NK-92 (cell line): ENCODE data around the gene ZNF528.

Source experiments
- DNase-seq: peaks from one replicate; lab custom pipeline; 2025; ENCODE audit not compliant: unreplicated experiment; lab: John Stamatoyannopoulos, UW

Gene ZNF528

GRCh38 chr19:52397310-52398080 is at the start of gene ZNF528:
Gene ZNF528, plus strand, starts transcription at chr19:52397849. Its CDS starts 4,165 bp downstream, at chr19:52402014.
- peak; percentile 38 for DNase-seq

- no peak for DNase-seq
Measured at GRCh38 chr19:52351512-52351911, 46.1 kb upstream of the ZNF528 start.

GRCh38 chr19:52366414-52366824 is 31.2 kb upstream of the ZNF528 start:
- DNase-seq: no peak

GRCh38 chr19:52369559-52370340 is 27.9 kb upstream of the ZNF528 start, which contains the start of gene ZNF880:
Gene ZNF880, plus strand, starts transcription at chr19:52369923. Its CDS starts 43 bp downstream, at chr19:52369966.
- DNase-seq: peak; percentile 42

GRCh38 chr19:52370341-52370710 is 27.3 kb upstream of the ZNF528 start:
- no peak for DNase-seq

- DNase-seq: no peak
Measured at GRCh38 chr19:52391135-52391534, 6.5 kb upstream of the ZNF528 start.

GRCh38 chr19:52398081-52398441 is 412 bp downstream of the ZNF528 start:
- DNase-seq: no peak

- DNase-seq: no peak
Measured at GRCh38 chr19:52410276-52410675, 12.6 kb downstream of the ZNF528 start.

- no peak for DNase-seq
Measured at GRCh38 chr19:52415711-52416110, 18.1 kb downstream of the ZNF528 start.

GRCh38 chr19:52428937-52429336 is 31.3 kb downstream of the ZNF528 start, which contains the start of gene ZNF534:
Gene ZNF534, plus strand, starts transcription at chr19:52429148. Its CDS starts 2,327 bp downstream, at chr19:52431475.
- DNase-seq: no peak

GRCh38 chr19:52442179-52442578 is 44.5 kb downstream of the ZNF528 start:
- no peak for DNase-seq

GRCh38 chr19:52444506-52444905 is 46.9 kb downstream of the ZNF528 start:
- DNase-seq: no peak

GRCh38 chr19:52451241-52451640 is 53.6 kb downstream of the ZNF528 start:
- no peak for DNase-seq

GRCh38 chr19:52453324-52454094 is 55.9 kb downstream of the ZNF528 start, which contains the start of gene ZNF578:
Gene ZNF578, plus strand, starts transcription at chr19:52453553. Its CDS starts 48,293 bp downstream, at chr19:52501846.
- DNase-seq: no peak

- no peak for DNase-seq
Measured at GRCh38 chr19:52464798-52465470, 67.3 kb downstream of the ZNF528 start.
